ENCODE results near the gene ARIH1. TPM values are rescaled to one million over a fixed set of nuclear protein-coding genes. Genes with fewer than 3 reads are reported as not detected.

The ARIH1 gene
- total and polyA plus RNA-seq, 2 donors (not counting 3 experiments of a cell fraction or from before 2014, with no cell fraction given), result 25.1 to 144 TPM

DNA sequence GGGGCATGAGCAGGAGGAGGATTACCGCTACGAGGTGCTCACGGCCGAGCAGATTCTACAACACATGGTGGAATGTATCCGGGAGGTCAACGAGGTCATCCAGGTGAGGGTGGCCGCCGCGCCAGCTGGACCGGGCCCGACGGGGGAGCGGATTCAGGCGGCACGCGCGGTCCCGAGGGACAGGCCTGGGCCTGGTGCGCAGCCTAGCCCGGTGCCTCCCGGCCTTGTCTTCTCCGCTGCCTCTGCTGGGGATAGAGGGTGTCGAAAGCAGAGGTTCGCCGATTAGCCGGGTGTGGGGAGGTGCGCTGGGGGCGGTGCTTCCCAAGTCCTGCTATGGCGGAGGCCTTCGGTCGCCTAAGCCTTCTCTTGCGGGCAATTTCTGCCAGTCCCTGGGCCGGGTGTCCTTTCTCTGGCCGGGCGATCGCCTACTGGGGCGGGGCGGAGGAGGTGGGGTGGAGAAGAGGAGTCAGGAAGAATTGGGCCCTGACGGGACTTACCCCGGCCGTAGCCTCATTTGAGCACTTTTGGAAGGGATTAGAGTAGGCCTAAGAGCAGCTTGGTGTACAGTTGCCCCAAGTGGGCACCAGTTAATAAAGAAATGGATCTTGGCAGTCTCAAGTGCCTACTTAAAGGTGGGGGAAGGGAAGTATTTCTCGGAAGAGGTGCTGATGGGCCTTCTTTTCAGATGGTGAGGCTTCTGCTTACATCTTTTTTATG is 940 bp downstream of the ARIH1 start:
- TF ChIP-seq MYC (IDR thresholded peaks at IDR 0.05; ENCODE audit: low read depth, low read length) (no peak), POLR2A (IDR thresholded peaks at IDR 0.05; ENCODE audit: low read depth, low read length) (peak; percentile 27), JUN (IDR thresholded peaks at IDR 0.05; ENCODE audit: borderline replicate concordance, insufficient read depth, insufficient read length, low read depth) (no peak), GATA2 (IDR thresholded peaks at IDR 0.05; ENCODE audit: insufficient read depth, insufficient read length, low read depth, low read length) (no peak), FOS (IDR thresholded peaks at IDR 0.05; ENCODE audit: borderline replicate concordance, insufficient read depth, low read length) (no peak), POLR2AphosphoS5 (IDR thresholded peaks at IDR 0.05; ENCODE audit: insufficient read depth, low read depth, low read length) (peak; percentile 18), MAX (IDR thresholded peaks at IDR 0.05; ENCODE audit: insufficient read depth, insufficient read length) (no peak), EZH2 (IDR thresholded peaks at IDR 0.05; ENCODE audit: borderline replicate concordance, low read depth, low read length, severe bottlenecking) (no peak)
- TF ChIP-seq, protein P1, sequence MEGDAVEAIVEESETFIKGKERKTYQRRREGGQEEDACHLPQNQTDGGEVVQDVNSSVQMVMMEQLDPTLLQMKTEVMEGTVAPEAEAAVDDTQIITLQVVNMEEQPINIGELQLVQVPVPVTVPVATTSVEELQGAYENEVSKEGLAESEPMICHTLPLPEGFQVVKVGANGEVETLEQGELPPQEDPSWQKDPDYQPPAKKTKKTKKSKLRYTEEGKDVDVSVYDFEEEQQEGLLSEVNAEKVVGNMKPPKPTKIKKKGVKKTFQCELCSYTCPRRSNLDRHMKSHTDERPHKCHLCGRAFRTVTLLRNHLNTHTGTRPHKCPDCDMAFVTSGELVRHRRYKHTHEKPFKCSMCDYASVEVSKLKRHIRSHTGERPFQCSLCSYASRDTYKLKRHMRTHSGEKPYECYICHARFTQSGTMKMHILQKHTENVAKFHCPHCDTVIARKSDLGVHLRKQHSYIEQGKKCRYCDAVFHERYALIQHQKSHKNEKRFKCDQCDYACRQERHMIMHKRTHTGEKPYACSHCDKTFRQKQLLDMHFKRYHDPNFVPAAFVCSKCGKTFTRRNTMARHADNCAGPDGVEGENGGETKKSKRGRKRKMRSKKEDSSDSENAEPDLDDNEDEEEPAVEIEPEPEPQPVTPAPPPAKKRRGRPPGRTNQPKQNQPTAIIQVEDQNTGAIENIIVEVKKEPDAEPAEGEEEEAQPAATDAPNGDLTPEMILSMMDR (IDR thresholded peaks at IDR 0.05; ENCODE audit: extremely low read depth in 1 of 2, insufficient read depth in 1 of 2, low read depth in 1 of 2, low read length in 2 of 2), result peak in 1 of 2 donors; percentile 1
- Histone ChIP-seq H3K79me2 (ENCODE audit: control insufficient read depth, insufficient read depth, low read length) (peaks cover 57% of the 10 kb centered on the region), H2AFZ (ENCODE audit: low read depth, low read length) (peak overlapping the region; percentile 28), H4K20me1 (replicated peaks; ENCODE audit: control insufficient read depth, extremely low read depth, insufficient read depth, low read length) (peaks cover 24% of the 10 kb centered on the region), H3K36me3 (ENCODE audit: control insufficient read depth in 2 of 2, extremely low read depth in 1 of 2, insufficient read depth in 2 of 2, low read length in 2 of 2) (peaks cover 3% of the 10 kb centered on the region in 2 experiments), H3K9ac (replicated peaks; ENCODE audit: extremely low read depth, insufficient read depth, low read length) (peak overlapping the region; percentile 99), H3K9me3 (replicated peaks; ENCODE audit: control insufficient read depth, insufficient read depth, low read length) (no peaks in the 10 kb centered on the region), H3K4me2 (ENCODE audit: insufficient read depth, low read length) (peak overlapping the region; percentile 94), H3K27ac (ENCODE audit: insufficient read depth, low read depth, low read length) (peak overlapping the region; percentile 97), H3K4me3 (replicated peaks in 1 of 3; ENCODE audit: insufficient read depth in 1 of 3, low read depth in 1 of 3, low read length in 3 of 3) (peak overlapping the region; percentile 94 to 99 (median 99)), H3K9me1 (replicated peaks; ENCODE audit: control insufficient read depth, extremely low read depth, insufficient read depth, low read length) (no peaks in the 10 kb centered on the region), H3K27me3 (ENCODE audit: control insufficient read depth in 2 of 2, insufficient read depth in 2 of 2, low read length in 2 of 2) (no peaks in the 10 kb centered on the region), H3K4me1 (ENCODE audit: control insufficient read depth, extremely low read depth, insufficient read depth, low read length) (peaks cover 27% of the 10 kb centered on the region)
- CTCF ChIA-PET, result interaction anchor here (0.8 to 2.2 kb wide), 5 partner anchors 11 to 162 kb away, joined by 3 to 7 read pairs (median 5); no protein-coding TSS in a partner anchor
- no TSS peak for BruUV-seq (replicated peaks)
- POLR2A ChIA-PET, result interaction anchor here (0.6 kb wide), 1 partner anchor 208 kb away, joined by 3 read pairs; no protein-coding TSS in a partner anchor
- dilution Hi-C loops (cut with MboI; ENCODE audit: extremely low pct_ligation_motif_present, low sequenced_read_pairs), result no loop called here
- FAIRE-seq, result no peak
- DNase-seq (ENCODE audit: low read depth, low spot score), result peak; percentile 81
- intact Hi-C loops (cut with micrococcal nuclease), result loop anchor here (1.0 to 2.0 kb wide), 4 partner anchors 80 to 244 kb away; partner anchors contain the start of genes HEXA and PKM

All from endothelial cell of umbilical vein (primary cell).